Measurements from ENCODE around the gene PTGES2. TPM values are rescaled to one million over a fixed set of nuclear protein-coding genes. Genes with fewer than 3 reads are reported as not detected.

PTGES2 gene
- total and polyA plus RNA-seq, 2 of the 13 experiments (the other 11 are each of a cell fraction or from before 2014, with no cell fraction given): 63.7 to 79.8 TPM

DNA sequence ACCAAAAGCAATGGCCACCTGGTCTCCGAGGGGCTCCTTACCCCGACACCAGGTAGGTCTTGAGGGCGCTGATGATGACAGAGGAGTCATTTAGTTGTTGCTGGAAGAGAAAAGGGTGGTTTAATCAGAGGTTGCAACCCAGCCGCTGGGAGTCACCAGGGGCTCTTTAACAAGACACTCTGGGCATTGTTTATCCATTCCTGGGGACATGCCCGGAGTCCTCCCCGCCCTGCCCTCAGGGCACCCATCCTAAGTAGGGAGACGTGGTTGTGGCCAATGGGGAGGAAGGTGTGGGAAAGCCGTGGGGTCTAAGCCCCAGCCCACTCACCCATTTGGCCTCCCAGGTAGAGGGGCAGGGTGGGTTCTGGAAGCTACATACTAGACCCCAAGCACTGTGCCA lies 3.1 kb downstream of the PTGES2 start:
- no peaks in the 10 kb centered on the region for H3K27me3 ChIP-seq (ENCODE audit: control insufficient read depth in 1 of 2, insufficient read depth in 2 of 2, low read length in 2 of 2)
- peaks cover 31% of the 10 kb centered on the region for H3K4me1 ChIP-seq (ENCODE audit: insufficient read depth, low read length)
- POLR2A ChIA-PET: interaction anchor here (1.1 to 3.0 kb wide), 3 partner anchors 12 to 73 kb away, joined by 3 to 11 read pairs (median 4); partner anchors contain the start of gene BBLN
- TF ChIP-seq MED1 (CRISPR knock-in tag; IDR thresholded peaks at IDR 0.05) (no peak), PPARG (CRISPR knock-in tag; conservative IDR thresholded peaks at IDR 0.05) (no peak), HDAC2 (CRISPR knock-in tag; IDR thresholded peaks at IDR 0.05) (no peak), FLYWCH1 (CRISPR knock-in tag; IDR thresholded peaks at IDR 0.05) (no peak), ZNF737 (CRISPR knock-in tag; IDR thresholded peaks at IDR 0.05; ENCODE audit: borderline replicate concordance) (no peak), POLR2A (IDR thresholded peaks at IDR 0.05; ENCODE audit: insufficient read depth in 1 of 2, low read depth in 2 of 2, low read length in 2 of 2) (0 out of 4 replicates have a peak, but pooled peaks of 1 of the 2 experiments have one; percentile 21)
- H3K4me2 ChIP-seq (ENCODE audit: low read depth, low read length): no peak overlapping the region
- no peak overlapping the region for H3K4me3 ChIP-seq (replicated peaks in 1 of 3; ENCODE audit: insufficient read depth in 1 of 3, low read depth in 2 of 3, low read length in 3 of 3)
- FAIRE-seq (no peak), DNase-seq (ENCODE audit: low spot score) (no peak), ATAC-seq (no peak)
- no peaks in the 10 kb centered on the region for H3K9me3 ChIP-seq (ENCODE audit: low read length)
- WGBS (ENCODE audit: low lambda C conversion rate): 98% methylated on average over 6 of the region's 8 CpGs
- peaks cover 4% of the 10 kb centered on the region; the same call in 1 of the 2 replicates for H4K20me1 ChIP-seq (ENCODE audit: insufficient read depth, low read length)
- no TSS peak for BruUV-seq (replicated peaks)
- H3K79me2 ChIP-seq (ENCODE audit: insufficient read depth, low read length): peaks cover 23% of the 10 kb centered on the region
- no peak overlapping the region for H3K27ac ChIP-seq (ENCODE audit: extremely low read length, insufficient read depth, low read length)
- in situ Hi-C loops (cut with HindIII; ENCODE audit: extremely low pct_ligation_motif_present, low pct_unique_long_range_greater_than_20kb): no loop called here
- H3K9ac ChIP-seq (ENCODE audit: insufficient read depth, low read depth, low read length): no peak overlapping the region
- CTCF ChIA-PET (ENCODE audit: low intra/inter-chr PET ratio, low total read pairs): interaction anchor here (0.6 kb wide), 1 partner anchor 67 kb away, joined by 3 read pairs; the partner anchor contains the start of gene CIZ1
- peaks cover 5 to 38% of the 10 kb centered on the region in 2 experiments; a peak in 3 of 5 replicates for H3K36me3 ChIP-seq (replicated peaks in 1 of 2; ENCODE audit: control insufficient read depth in 1 of 2, insufficient read depth in 2 of 2, low read length in 2 of 2)
- H2AFZ ChIP-seq (ENCODE audit: low read length): no peak overlapping the region
- intact Hi-C loops (cut with micrococcal nuclease; ENCODE audit: unreplicated experiment): no loop called here

DNA sequence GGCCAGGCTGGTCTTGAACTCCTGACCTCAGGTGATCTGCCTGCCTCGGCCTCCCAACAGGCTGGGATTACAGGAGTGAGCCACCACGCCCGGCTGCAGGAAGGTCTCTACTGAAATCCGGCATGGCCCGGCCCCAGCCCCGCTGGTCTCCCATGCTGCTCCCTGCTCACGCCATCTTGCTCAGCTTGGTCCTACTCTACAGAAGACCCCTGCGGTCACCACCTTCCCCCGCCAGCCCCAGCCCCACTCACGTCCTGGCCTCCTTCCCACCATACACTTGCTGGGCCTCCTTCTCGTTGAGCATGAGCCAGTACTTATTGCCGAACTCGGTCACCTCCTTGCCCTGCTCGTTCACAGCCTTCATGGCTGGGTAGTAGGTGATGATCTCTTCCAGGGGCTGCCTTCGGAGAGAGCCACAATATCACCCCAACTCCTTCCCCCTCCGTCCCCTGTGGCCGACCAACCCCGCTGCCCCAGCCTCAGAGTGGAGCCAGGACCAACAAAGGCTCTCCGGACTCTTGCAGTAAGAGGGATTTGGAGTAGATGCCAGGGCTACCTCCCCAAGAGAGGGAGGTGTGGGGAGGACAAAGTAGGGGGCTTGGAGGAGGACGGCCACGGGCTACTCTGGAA lies 4.0 kb downstream of the PTGES2 start:
- Histone ChIP-seq H3K79me2 (ENCODE audit: insufficient read depth, low read length) (peaks cover 23% of the 10 kb centered on the region), H3K36me3 (replicated peaks in 1 of 2; ENCODE audit: control insufficient read depth in 1 of 2, insufficient read depth in 2 of 2, low read length in 2 of 2) (peaks cover 5 to 38% of the 10 kb centered on the region in 2 experiments; a peak in 3 of 5 replicates), H3K4me1 (ENCODE audit: insufficient read depth, low read length) (peaks cover 22% of the 10 kb centered on the region), H3K4me3 (replicated peaks in 1 of 3; ENCODE audit: insufficient read depth in 1 of 3, low read depth in 2 of 3, low read length in 3 of 3) (no peak overlapping the region), H3K9ac (ENCODE audit: insufficient read depth, low read depth, low read length) (no peak overlapping the region), H4K20me1 (ENCODE audit: insufficient read depth, low read length) (peaks cover 4% of the 10 kb centered on the region; the same call in 1 of the 2 replicates), H3K27me3 (ENCODE audit: control insufficient read depth in 1 of 2, insufficient read depth in 2 of 2, low read length in 2 of 2) (no peaks in the 10 kb centered on the region), H2AFZ (ENCODE audit: low read length) (no peak overlapping the region), H3K9me3 (ENCODE audit: low read length) (no peaks in the 10 kb centered on the region), H3K4me2 (ENCODE audit: low read depth, low read length) (no peak overlapping the region), H3K27ac (ENCODE audit: extremely low read length, insufficient read depth, low read length) (no peak overlapping the region)
- no peak for ATAC-seq
- no peak for DNase-seq (ENCODE audit: low spot score)
- ChIA-PET CTCF (ENCODE audit: low intra/inter-chr PET ratio, low total read pairs) (no interaction called here), POLR2A (no interaction called here)
- FAIRE-seq: no peak
- 98% methylated on average over 21 of the region's 21 CpGs for WGBS (ENCODE audit: low lambda C conversion rate)
- TF ChIP-seq ZNF333 (CRISPR knock-in tag; IDR thresholded peaks at IDR 0.05; ENCODE audit: borderline replicate concordance): no peak
- TF ChIP-seq, protein P1, sequence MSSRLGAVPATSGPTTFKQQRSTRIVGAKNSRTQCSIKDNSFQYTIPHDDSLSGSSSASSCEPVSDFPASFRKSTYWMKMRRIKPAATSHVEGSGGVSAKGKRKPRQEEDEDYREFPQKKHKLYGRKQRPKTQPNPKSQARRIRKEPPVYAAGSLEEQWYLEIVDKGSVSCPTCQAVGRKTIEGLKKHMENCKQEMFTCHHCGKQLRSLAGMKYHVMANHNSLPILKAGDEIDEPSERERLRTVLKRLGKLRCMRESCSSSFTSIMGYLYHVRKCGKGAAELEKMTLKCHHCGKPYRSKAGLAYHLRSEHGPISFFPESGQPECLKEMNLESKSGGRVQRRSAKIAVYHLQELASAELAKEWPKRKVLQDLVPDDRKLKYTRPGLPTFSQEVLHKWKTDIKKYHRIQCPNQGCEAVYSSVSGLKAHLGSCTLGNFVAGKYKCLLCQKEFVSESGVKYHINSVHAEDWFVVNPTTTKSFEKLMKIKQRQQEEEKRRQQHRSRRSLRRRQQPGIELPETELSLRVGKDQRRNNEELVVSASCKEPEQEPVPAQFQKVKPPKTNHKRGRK (CRISPR knock-in tag; IDR thresholded peaks at IDR 0.05): no peak
- no TSS peak for BruUV-seq (replicated peaks)
- intact Hi-C loops (cut with micrococcal nuclease; ENCODE audit: unreplicated experiment) (no loop called here), in situ Hi-C loops (cut with HindIII; ENCODE audit: extremely low pct_ligation_motif_present, low pct_unique_long_range_greater_than_20kb) (no loop called here)
